EL (cell line): ENCODE data around the gene UBQLN2.
"Not testable (repeated sequence)": the region's sequence is repeated elsewhere in the genome, so short reads cannot be mapped to it uniquely, and the experiment has no call there.

ENCODE experiments used
- DNase-seq: peaks from one replicate; pipeline ENCODE4 v3.0.0-alpha.2; 2016

The UBQLN2 gene

GRCh38 chrX:56563231-56564161, at the start of gene UBQLN2:
UBQLN2 (plus strand) TSS chrX:56563627; CDS start chrX:56563874, 247 bp downstream.
- DNase-seq = peak; percentile 67

GRCh38 chrX:56519642-56520041, 43.8 kb upstream of the UBQLN2 start:
- no peak for DNase-seq

GRCh38 chrX:56529482-56530007, 33.9 kb upstream of the UBQLN2 start:
- not testable (repeated sequence) for DNase-seq

GRCh38 chrX:56530011-56530410, 33.4 kb upstream of the UBQLN2 start:
- DNase-seq = no peak

GRCh38 chrX:56550667-56551066, 12.8 kb upstream of the UBQLN2 start:
- DNase-seq = no peak

- DNase-seq = no peak
Measured at GRCh38 chrX:56554870-56555269, 8.6 kb upstream of the UBQLN2 start.

- no peak for DNase-seq
Measured at GRCh38 chrX:56557376-56557929, 6.0 kb upstream of the UBQLN2 start.

GRCh38 chrX:56564164-56564885, 898 bp downstream of the UBQLN2 start:
- peak; percentile 29 for DNase-seq

GRCh38 chrX:56564921-56565840, 1.8 kb downstream of the UBQLN2 start:
- peak; percentile 0 for DNase-seq

GRCh38 chrX:56569378-56570057, 6.1 kb downstream of the UBQLN2 start:
- DNase-seq = no peak

- no peak for DNase-seq
Measured at GRCh38 chrX:56572975-56573374, 9.5 kb downstream of the UBQLN2 start.

- DNase-seq = no peak
Measured at GRCh38 chrX:56574861-56575260, 11.4 kb downstream of the UBQLN2 start.

- no peak for DNase-seq
Measured at GRCh38 chrX:56576721-56577120, 13.3 kb downstream of the UBQLN2 start.

GRCh38 chrX:56588397-56589188, 25.2 kb downstream of the UBQLN2 start:
- DNase-seq = no peak

GRCh38 chrX:56591830-56592229, 28.4 kb downstream of the UBQLN2 start:
- not testable (repeated sequence) for DNase-seq

- no peak for DNase-seq
Measured at GRCh38 chrX:56600141-56600540, 36.7 kb downstream of the UBQLN2 start.

- no peak for DNase-seq
Measured at GRCh38 chrX:56600987-56601386, 37.6 kb downstream of the UBQLN2 start.

- DNase-seq = no peak
Measured at GRCh38 chrX:56615282-56615681, 51.9 kb downstream of the UBQLN2 start.
